ENCODE data around the gene ADAMTSL3. TPM values are rescaled to one million over a fixed set of nuclear protein-coding genes. Genes with fewer than 3 reads are reported as not detected.

Gene ADAMTSL3
- total and polyA plus RNA-seq, 4 donors: 3.5 to 19.0 (median 8.0) TPM

- peaks cover 0 to 3% (median 1%) of the 10 kb centered on the region in 4 donors for H3K4me1 ChIP-seq (ENCODE audit: control insufficient read depth in 4 of 4, insufficient read depth in 4 of 4, low read length in 3 of 4)
- DNase-seq (ENCODE audit: low spot score): no peak
- H3K27ac ChIP-seq (ENCODE audit: low read depth in 1 of 2, low read length in 2 of 2): no peak overlapping the region
- no peaks in the 10 kb centered on the region for H3K27me3 ChIP-seq (ENCODE audit: control insufficient read depth in 4 of 4, insufficient read depth in 4 of 4, low read length in 3 of 4)
- TF ChIP-seq CTCF (IDR thresholded peaks at IDR 0.05; ENCODE audit: low read depth, low read length, missing input control) (no peak), NR2F2 (IDR thresholded peaks at IDR 0.05) (no peak), SP1 (IDR thresholded peaks at IDR 0.05) (no peak)
- H3K36me3 ChIP-seq (ENCODE audit: control insufficient read depth in 4 of 4, insufficient read depth in 3 of 4, low read depth in 1 of 4, low read length in 3 of 4): no peaks in the 10 kb centered on the region
- no peak overlapping the region for H3K9ac ChIP-seq (ENCODE audit: low read depth in 1 of 2, low read length in 2 of 2)
- no peak overlapping the region for H3K4me3 ChIP-seq (ENCODE audit: low read depth in 1 of 3, low read length in 3 of 3)
- H3K9me3 ChIP-seq (ENCODE audit: control insufficient read depth in 4 of 4, low read length in 3 of 4): peaks cover 0 to 4% (median 0%) of the 10 kb centered on the region in 4 donors
- WGBS: 96% methylated on average over 1 of the region's 1 CpG
Observed at GRCh38 chr15:83670672-83671229, 16.8 kb downstream of the ADAMTSL3 start.

- TF ChIP-seq GABPA (IDR thresholded peaks at IDR 0.05 in 1 of 2, conservative IDR thresholded peaks at IDR 0.05 in 1 of 2) (no peak), CTCF (IDR thresholded peaks at IDR 0.05; ENCODE audit: low read depth, low read length, missing input control) (no peak), FOXA1 (IDR thresholded peaks at IDR 0.05) (no peak), HNF4G (IDR thresholded peaks at IDR 0.05) (no peak), MAX (IDR thresholded peaks at IDR 0.05) (no peak), FOXA2 (IDR thresholded peaks at IDR 0.05) (no peak), RXRA (IDR thresholded peaks at IDR 0.05) (no peak), NR2F2 (IDR thresholded peaks at IDR 0.05) (no peak), ZBTB33 (IDR thresholded peaks at IDR 0.05) (no peak), REST (IDR thresholded peaks at IDR 0.05) (no peak), EGR1 (IDR thresholded peaks at IDR 0.05; ENCODE audit: low read depth in 2 of 2) (no peak), JUND (IDR thresholded peaks at IDR 0.05) (no peak), SP1 (IDR thresholded peaks at IDR 0.05) (no peak), RAD21 (IDR thresholded peaks at IDR 0.05) (no peak), ATF3 (IDR thresholded peaks at IDR 0.05) (no peak), TAF1 (conservative IDR thresholded peaks at IDR 0.05) (no peak), YY1 (IDR thresholded peaks at IDR 0.05) (no peak), HNF4A (conservative IDR thresholded peaks at IDR 0.05) (no peak)
- no peak overlapping the region for H3K27ac ChIP-seq (ENCODE audit: low read depth in 1 of 2, low read length in 2 of 2)
- H3K4me1 ChIP-seq (ENCODE audit: control insufficient read depth in 4 of 4, insufficient read depth in 4 of 4, low read length in 3 of 4): peaks cover 0 to 3% (median 1%) of the 10 kb centered on the region in 4 donors
- no peaks in the 10 kb centered on the region for H3K27me3 ChIP-seq (ENCODE audit: control insufficient read depth in 4 of 4, insufficient read depth in 4 of 4, low read length in 3 of 4)
- H3K4me3 ChIP-seq (ENCODE audit: low read depth in 1 of 3, low read length in 3 of 3): no peak overlapping the region
- DNase-seq (ENCODE audit: low spot score): no peak
- peaks cover 0 to 4% (median 0%) of the 10 kb centered on the region in 4 donors for H3K9me3 ChIP-seq (ENCODE audit: control insufficient read depth in 4 of 4, low read length in 3 of 4)
- no peaks in the 10 kb centered on the region for H3K36me3 ChIP-seq (ENCODE audit: control insufficient read depth in 4 of 4, insufficient read depth in 3 of 4, low read depth in 1 of 4, low read length in 3 of 4)
- 83% methylated on average over 2 of the region's 2 CpGs for WGBS
- H3K9ac ChIP-seq (ENCODE audit: low read depth in 1 of 2, low read length in 2 of 2): no peak overlapping the region
Observed at GRCh38 chr15:83671603-83672002, 17.7 kb downstream of the ADAMTSL3 start.
